GM12875 (cell line): ENCODE results near the gene KRTAP9-4.
"Not testable (repeated sequence)": the region's sequence is repeated elsewhere in the genome, so short reads cannot be mapped to it uniquely, and the experiment has no call there.

Experiments used
- H3K4me3 ChIP-seq: one replicate; pipeline ENCODE4 v1.5.1; 2011; ENCODE audit warnings: low read depth, low read length, control low read depth
- TF ChIP-seq, protein P1 (sequence below): IDR thresholded peaks from 2 replicates; pipeline ENCODE4 v1.5.1; 2011; ENCODE audit warnings: low read depth, mild to moderate bottlenecking, control low read depth, inconsistent platforms, low read length, moderate library complexity, borderline replicate concordance; ENCODE audit not compliant: insufficient read depth

Gene KRTAP9-4

DNA sequence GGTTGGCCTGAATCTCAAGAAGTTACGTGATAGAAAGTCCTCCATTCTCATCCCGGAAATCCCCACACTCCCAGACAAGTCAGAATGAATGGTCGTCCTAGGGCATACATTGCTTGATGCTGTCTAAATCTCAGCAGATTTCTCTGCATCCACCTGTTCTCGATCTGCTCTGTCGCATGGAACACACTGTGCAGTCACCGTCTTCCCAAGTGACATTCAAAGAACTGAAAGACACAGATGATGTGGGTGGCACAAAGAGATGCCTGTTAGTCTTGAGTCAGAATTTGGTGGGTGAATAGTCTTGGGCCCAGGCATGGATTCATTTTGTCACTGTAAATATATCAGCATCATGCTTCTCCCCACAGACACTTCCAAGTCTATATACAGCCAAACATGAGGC lies 17.8 kb upstream of the KRTAP9-4 start:
- TF ChIP-seq, protein P1, sequence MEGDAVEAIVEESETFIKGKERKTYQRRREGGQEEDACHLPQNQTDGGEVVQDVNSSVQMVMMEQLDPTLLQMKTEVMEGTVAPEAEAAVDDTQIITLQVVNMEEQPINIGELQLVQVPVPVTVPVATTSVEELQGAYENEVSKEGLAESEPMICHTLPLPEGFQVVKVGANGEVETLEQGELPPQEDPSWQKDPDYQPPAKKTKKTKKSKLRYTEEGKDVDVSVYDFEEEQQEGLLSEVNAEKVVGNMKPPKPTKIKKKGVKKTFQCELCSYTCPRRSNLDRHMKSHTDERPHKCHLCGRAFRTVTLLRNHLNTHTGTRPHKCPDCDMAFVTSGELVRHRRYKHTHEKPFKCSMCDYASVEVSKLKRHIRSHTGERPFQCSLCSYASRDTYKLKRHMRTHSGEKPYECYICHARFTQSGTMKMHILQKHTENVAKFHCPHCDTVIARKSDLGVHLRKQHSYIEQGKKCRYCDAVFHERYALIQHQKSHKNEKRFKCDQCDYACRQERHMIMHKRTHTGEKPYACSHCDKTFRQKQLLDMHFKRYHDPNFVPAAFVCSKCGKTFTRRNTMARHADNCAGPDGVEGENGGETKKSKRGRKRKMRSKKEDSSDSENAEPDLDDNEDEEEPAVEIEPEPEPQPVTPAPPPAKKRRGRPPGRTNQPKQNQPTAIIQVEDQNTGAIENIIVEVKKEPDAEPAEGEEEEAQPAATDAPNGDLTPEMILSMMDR: no peak
- no peak overlapping the region for H3K4me3 ChIP-seq

DNA sequence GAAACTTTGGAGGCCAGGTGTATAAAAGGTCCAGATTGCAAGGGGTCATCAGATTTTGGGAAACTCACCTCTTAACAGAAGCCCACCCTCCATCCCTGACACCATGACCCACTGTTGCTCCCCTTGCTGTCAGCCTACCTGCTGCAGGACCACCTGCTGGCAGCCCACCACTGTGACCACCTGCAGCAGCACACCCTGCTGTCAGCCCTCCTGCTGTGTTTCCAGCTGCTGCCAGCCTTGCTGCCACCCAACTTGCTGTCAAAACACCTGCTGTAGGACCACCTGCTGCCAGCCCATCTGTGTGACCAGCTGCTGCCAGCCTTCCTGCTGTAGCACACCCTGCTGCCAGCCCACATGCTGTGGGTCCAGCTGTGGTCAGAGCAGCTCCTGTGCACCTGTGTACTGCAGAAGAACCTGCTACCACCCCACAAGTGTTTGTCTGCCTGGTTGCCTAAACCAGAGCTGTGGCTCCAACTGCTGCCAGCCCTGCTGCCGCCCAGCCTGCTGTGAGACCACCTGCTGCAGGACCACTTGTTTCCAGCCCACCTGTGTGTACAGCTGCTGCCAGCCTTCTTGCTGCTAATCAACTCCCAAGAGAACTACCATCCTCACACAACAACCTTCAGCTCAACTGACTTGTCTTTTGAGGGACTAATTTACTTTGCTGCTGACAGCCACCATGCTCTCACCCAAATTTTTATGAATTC lies 16.9 kb upstream of the KRTAP9-4 start, which contains the start of gene KRTAP9-3:
TSS of gene KRTAP9-3 (plus strand) at position 51 of the 707 bp plus-strand sequence. CDS start at position 104, 53 bp downstream.
- not testable (repeated sequence) for H3K4me3 ChIP-seq

DNA sequence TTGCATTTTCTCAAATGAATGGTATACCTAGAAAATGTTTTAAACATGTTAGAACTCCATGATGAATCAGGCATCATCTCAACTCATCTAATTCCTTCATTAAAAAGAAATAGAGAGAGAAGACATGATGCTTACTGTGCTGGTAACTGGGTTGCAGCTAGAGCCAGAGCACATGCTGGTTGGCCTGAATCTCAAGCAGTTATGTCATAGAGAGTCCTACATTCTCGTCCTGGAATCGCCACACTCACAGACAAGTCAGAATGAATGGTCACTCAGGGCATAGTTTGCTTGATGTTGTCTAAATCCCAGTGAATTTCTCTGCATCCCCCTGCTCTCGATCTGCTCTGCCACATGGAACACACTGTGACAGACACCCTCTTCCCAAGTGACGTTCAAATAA lies 12.4 kb upstream of the KRTAP9-4 start:
- not testable (repeated sequence) for H3K4me3 ChIP-seq

DNA sequence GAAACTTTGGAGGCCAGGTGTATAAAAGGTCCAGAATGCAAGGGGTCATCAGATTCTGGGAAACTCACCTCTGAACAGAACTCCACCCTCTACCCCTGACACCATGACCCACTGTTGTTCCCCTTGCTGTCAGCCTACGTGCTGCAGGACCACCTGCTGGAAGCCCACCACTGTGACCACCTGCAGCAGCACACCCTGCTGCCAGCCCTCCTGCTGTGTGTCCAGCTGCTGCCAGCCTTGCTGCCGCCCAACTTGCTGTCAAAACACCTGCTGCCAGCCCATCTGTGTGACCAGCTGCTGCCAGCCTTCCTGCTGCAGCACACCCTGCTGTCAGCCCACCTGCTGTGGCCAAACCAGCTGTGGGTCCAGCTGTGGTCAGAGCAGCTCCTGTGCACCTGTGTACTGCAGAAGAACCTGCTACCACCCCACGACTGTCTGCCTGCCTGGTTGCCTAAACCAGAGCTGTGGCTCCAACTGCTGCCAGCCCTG lies 11.5 kb upstream of the KRTAP9-4 start, which contains the start of gene KRTAP9-8:
TSS of gene KRTAP9-8 (plus strand) at position 51 of the 489 bp plus-strand sequence. CDS start at position 104, 53 bp downstream.
- H3K4me3 ChIP-seq: not testable (repeated sequence)

DNA sequence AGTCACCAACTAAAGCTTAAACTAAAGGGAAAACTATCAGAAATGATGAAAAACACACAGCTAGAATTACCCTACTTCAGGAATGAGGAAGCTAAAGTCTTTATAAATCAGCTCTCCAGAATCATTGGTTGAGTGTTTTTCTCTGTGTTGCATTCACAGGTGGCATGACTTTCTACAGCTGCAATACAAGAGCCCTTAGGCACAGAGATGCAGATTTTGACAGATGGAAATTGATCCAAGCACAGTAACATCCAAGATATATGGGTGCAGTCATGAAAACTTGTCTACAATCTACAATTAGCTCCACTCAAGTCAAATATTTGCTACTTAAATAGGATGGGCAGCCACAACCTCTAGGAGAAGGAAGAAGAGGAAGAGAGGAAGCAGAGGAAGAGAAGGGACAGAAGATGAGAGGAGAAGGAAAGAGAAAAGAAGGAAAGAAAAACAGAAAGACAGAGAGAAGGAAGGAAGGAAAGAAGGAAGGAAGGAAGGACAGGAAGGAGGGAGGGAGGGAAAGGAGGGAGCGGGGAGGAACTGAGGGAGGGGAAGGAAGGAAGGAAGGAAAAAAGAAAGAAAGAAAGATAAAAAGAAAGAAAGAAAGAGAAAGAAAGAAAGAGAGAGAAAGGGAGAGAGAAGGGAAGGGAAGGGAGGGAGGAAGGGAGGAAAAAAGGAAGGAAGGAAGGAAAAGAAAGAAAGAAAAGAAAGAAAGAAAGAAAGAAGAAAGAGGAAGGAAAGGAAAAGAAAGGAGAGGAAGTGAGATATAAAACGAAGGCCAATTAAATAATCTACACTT lies 2.3 kb upstream of the KRTAP9-4 start:
- H3K4me3 ChIP-seq: not testable (repeated sequence)

DNA sequence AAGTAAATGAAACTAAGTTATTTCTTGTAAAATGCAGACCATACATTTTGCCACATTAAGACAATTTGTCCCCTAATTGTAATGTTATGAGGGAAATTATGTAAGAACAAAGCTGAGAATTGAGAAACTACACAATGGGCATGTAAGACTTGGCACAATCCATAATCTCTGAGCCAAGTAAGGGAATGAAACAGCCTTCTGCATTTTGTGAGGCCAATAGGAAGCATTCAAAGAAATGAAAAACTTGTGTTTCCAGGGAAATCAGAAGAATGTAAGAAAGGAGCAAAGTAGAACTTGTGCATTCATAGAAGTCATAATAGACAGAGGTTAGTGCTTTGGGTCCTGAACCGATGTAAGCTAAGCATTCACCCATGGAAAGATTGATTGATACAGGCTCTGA lies 1.8 kb downstream of the KRTAP9-4 start:
- TF ChIP-seq, protein P1: no peak
- no peak overlapping the region for H3K4me3 ChIP-seq

DNA sequence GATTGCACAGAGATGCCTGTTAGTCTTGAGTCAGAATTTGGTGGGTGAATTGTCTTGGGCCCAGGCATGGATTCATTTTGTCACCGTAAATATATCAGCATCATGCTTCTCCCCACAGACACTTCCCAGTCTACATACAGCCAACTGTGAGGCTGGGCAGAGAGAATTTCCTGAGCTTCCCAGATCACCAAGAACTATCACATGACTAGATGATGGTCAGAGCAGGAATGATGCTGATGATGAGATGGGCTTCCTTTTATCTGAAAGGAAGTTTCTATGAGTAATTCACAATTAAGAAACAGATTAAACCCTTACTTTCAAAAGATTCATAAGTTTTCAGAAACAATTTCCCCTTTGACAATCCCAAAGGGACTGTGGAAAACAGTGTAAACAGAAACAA lies 5.4 kb downstream of the KRTAP9-4 start:
- H3K4me3 ChIP-seq: no peak overlapping the region
- TF ChIP-seq, protein P1: no peak

DNA sequence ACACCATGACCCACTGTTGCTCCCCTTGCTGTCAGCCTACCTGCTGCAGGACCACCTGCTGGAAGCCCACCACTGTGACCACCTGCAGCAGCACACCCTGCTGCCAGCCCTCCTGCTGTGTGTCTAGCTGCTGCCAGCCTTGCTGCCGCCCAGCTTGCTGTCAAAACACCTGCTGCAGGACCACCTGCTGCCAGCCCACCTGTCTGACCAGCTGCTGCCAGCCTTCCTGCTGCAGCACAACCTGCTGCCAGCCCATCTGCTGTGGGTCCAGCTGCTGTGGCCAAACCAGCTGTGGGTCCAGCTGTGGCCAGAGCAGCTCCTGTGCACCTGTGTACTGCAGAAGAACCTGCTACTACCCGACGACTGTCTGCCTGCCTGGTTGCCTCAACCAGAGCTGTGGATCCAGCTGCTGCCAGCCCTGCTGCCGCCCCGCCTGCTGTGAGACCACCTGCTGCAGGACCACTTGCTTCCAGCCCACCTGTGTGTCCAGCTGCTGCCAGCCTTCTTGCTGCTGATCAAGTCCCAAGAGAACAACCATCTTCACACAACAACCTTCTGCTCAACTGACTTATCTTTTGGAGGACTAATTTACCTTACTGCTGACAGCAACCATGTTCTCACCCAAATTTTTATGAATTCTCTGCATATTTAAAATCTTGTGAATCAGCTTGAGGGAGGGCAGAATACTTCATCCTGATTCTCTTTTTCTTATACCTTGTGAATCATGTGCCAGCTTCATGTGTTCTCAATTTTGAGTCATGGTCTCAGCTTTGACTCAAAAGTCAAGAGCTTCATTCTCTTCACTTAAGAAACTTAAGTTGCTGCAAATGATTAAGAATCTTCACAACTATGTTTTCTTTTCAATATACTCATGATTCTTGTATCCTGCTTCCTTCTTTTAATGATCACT lies 6.1 kb downstream of the KRTAP9-4 start, which contains the start of gene KRTAP9-9:
TSS of gene KRTAP9-9 (plus strand) at position 4 of the 910 bp plus-strand sequence.
- not testable (repeated sequence) for H3K4me3 ChIP-seq

DNA sequence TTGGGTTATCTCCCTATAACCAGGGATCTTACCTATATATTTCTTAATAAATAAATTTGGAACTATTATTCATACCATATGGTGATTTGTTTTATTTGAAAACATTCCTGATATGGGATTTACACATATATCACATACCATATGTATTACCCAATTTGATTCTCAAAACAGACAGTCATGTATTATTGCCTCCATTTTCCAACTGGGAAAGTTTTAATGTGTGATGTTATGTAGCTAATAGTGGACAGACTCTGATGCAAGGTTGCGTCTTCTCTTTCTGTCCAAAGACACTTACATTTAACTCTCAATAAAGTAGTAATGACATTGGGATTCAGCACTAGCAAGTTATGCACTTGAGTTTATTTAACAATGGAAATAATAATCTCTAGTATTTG lies 6.8 kb downstream of the KRTAP9-4 start:
- TF ChIP-seq, protein P1: no peak
- no peak overlapping the region for H3K4me3 ChIP-seq
